ENCODE data around the gene OMP.

Gene OMP

GRCh38 chr11:77143405-77144020 is 40.9 kb downstream of the OMP start:
- DNase-seq, result no peak

DNA sequence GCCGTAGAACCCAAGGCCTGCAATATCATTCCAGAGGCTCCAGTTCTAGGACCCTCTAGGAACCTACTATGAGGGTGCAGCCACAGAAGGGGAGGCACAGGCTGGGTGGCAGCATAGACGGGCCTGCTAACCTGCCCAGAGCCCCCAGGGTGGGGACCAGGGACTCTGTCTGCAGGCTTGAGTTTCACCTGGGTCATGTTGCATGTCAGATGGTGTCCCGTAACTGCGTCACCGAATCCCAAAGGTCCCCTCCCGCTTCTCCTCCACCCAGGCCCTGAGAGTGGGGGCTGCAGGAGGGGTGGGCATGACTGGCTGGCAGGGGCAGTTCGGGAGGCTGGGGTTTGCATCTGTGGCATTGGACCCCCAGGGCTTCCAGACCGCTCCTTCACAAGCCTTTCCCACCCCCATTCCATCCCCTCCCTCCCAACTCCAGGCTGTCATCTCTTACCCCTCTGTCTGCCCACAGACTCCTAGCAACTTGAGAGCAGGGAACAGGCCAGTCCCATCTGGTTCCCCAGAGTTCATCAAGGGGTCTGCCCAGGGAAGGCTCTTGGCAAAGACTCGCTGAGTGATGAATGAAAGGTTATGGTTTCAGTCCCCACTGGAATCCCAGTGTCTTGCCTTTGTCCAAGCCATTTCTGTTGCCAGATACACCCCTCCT is 41.7 kb downstream of the OMP start:
- DNase-seq, result no peak

DNA sequence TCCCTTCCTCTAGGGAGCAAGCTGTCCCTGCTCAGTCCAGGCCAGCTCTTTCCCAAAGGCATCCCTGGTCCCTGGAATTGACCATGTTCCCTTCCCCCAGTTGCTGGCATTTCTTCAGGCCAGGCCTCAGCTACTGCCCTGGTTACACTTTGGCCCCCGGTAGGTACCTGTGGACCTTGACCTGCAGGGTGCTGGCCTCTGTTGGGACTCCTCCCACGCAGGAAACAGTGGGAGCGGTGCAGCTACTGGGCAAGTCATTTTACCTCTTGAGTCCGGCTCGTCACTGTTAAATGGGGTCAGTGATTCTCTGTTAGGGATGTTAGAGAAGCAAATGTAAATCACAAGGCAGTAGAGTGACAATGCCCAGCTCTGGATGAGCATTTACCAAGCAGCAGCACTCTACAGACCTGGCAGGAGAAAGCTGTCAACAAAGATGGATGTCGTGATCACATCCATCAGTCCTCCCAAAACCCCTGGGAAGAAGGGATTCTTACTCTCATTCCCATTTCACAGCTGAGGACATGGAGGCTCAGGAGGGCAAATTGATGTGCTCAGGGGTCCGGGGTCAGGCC is 42.3 kb downstream of the OMP start:
- no peak for DNase-seq

DNA sequence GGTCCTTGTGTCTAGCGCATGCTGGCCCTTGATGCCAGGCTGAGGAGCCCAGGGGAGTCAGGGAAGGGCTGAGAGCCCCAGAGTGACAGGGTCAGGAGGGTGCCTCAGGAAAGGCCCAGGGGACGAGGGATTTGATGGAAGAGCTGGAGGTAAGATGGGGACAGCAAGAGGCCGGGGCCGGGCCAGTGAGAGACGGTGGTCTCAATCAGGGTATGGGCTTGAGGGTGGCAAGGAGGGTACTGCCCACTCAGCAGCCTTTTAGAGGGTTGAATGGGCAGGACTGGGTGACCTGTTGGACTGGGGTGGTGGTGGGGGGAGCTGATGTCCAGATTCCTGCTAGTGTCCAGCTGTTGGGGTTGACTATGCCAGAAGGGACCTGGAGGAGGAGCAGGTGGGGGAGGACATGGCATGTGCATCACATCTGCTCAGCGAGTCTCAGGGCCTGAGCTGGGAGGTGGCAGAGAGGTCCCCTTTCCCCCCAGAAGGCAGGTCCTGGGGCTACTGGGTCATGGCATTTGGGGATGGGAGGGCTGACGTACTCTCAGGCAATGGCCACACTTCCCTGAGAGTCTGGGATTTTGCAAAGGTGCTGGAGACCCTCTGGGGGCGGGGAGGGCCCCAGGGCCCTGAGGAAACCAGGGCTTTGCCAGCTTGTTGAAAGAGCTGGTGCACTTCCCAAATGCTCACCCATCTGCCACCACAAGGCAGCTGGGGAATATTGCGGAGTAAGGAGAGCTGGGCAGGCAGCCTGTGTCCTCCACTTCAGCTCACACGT is 43.8 kb downstream of the OMP start:
- no peak for DNase-seq

- DNase-seq, result no peak
Measured at GRCh38 chr11:77147036-77147315, 44.3 kb downstream of the OMP start.

DNA sequence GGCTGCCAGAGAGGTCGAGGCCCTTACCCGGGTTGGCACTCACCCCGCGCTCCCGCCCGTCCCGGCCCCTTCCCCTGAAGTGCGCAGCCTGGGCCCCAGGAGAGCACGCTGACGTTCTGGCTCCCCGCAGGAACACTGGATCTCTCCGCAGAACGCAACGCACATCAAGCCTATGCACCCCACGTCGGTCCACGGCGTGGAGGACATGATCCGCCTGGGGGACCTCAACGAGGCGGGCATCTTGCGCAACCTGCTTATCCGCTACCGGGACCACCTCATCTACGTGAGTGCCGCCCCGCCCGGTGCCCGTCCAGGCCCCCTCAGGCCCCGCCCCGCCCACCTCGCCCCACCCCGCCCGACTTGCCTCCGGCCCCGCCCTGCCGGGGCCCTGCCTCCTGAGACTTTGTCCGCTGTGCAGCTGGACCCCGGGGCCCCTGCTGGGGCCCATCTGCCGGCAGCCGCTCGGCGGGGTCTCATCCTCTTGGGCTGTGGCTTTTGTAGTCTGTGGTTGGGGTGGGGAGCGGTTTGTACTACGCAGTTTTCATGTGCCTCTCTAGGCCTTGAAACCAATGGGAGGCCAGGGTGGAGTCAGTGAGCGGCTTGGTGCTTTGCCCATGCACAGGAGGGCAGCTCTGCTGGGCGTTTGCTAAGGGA is 45.2 kb downstream of the OMP start:
- peak; percentile 46 for DNase-seq

- DNase-seq, result no peak
Measured at GRCh38 chr11:77148963-77149715, 46.5 kb downstream of the OMP start.

- no peak for DNase-seq
Measured at GRCh38 chr11:77149716-77150392, 47.2 kb downstream of the OMP start.

DNA sequence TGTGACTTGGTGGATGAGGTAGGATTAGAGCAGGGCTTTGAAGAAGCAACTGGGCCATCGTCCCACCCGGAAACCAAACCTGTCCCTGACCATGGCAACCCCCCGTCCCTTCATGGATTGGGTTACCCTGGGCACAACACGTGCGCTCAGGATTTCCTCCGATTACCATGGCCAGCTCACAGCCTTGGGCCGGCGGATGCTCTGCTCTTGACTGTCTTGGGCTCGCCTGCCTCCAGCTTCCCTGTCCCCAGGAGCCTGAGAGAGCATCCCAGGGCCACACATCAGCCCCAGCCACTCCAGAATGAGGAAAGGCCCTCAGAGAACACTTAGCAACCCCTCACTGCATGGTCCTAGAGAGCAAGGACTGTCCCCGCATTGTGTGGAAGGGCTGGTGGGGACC is 48.2 kb downstream of the OMP start:
- DNase-seq, result no peak

- peak; percentile 52 for DNase-seq
Measured at GRCh38 chr11:77151804-77152509, 49.3 kb downstream of the OMP start.

GRCh38 chr11:77152846-77153245 is 50.2 kb downstream of the OMP start:
- DNase-seq, result no peak

All from CD4-positive, alpha-beta T cell treated with Interleukin-10 for 1 hour (primary cell).